OCI-LY7 (cell line): Measurements from ENCODE around the gene MAML3.

Experiments
- CTCF ChIP-seq: fragments of 200-600 bp; sonication (generic); conservative IDR thresholded peaks from 2 replicates; pipeline ENCODE4 v1.5.1; 2014; ENCODE audit warnings: mild to moderate bottlenecking, antibody characterized with exemption, low read length, moderate library complexity, mixed read lengths
- EZH2phosphoT487 ChIP-seq: fragments of 200-600 bp; sonication (generic); IDR thresholded peaks from 2 replicates; pipeline ENCODE4 v1.6.1; 2018; ENCODE audit warnings: low read depth, borderline replicate concordance, mild to moderate bottlenecking, mixed run types, antibody characterized with exemption, low read length, moderate library complexity, mixed read lengths

GRCh38 chr4:140149846-140150635 is 3.9 kb downstream of the MAML3 start:
- no peak for TF ChIP-seq CTCF
- TF ChIP-seq EZH2phosphoT487, result no peak
